ENCODE results near the gene PTPN2. TPM values are rescaled to one million over a fixed set of nuclear protein-coding genes. Genes with fewer than 3 reads are reported as not detected.

The PTPN2 gene
- total RNA-seq, 2 donors from 2014 or later: 47.3 to 48.5 TPM

GRCh38 chr18:12837747-12838146 is 46.3 kb downstream of the PTPN2 start:
- DNase-seq: no peak
- no peaks in the 10 kb centered on the region for H3K4me1 ChIP-seq (ENCODE audit: control insufficient read depth, insufficient read depth, low read length)
- H3K27me3 ChIP-seq (ENCODE audit: control insufficient read depth, insufficient read depth, low read length, poor library complexity, severe bottlenecking): no peaks in the 10 kb centered on the region
- H3K4me3 ChIP-seq (ENCODE audit: low read length): no peak overlapping the region
- no peak overlapping the region for H3K27ac ChIP-seq (ENCODE audit: low read depth, low read length)
- H3K36me3 Mint-ChIP-seq (ENCODE audit: low read depth): peaks cover 17% of the 10 kb centered on the region
- H3K4me1 Mint-ChIP-seq: peaks cover 6% of the 10 kb centered on the region
- no peak overlapping the region for H3K27ac Mint-ChIP-seq
- H3K9ac ChIP-seq (ENCODE audit: extremely low read depth, low read length, poor library complexity, severe bottlenecking): no peak overlapping the region
- H3K27me3 Mint-ChIP-seq (ENCODE audit: insufficient read depth): no peaks in the 10 kb centered on the region
- no peaks in the 10 kb centered on the region for H3K9me3 ChIP-seq (ENCODE audit: control insufficient read depth, low read length)
- no peak for TF ChIP-seq CTCF (conservative IDR thresholded peaks at IDR 0.05)
- H3K36me3 ChIP-seq (ENCODE audit: control insufficient read depth, insufficient read depth, low read length): peaks cover 28% of the 10 kb centered on the region
- H3K4me3 Mint-ChIP-seq: no peak overlapping the region
- H3K9me3 Mint-ChIP-seq: no peaks in the 10 kb centered on the region

- Mint-ChIP-seq H3K36me3 (ENCODE audit: low read depth) (peaks cover 17% of the 10 kb centered on the region), H3K27ac (no peak overlapping the region), H3K4me3 (no peak overlapping the region), H3K4me1 (peaks cover 6% of the 10 kb centered on the region), H3K27me3 (ENCODE audit: insufficient read depth) (no peaks in the 10 kb centered on the region), H3K9me3 (no peaks in the 10 kb centered on the region)
- TF ChIP-seq CTCF (conservative IDR thresholded peaks at IDR 0.05): no peak
- Histone ChIP-seq H3K27me3 (ENCODE audit: control insufficient read depth, insufficient read depth, low read length, poor library complexity, severe bottlenecking) (no peaks in the 10 kb centered on the region), H3K4me1 (ENCODE audit: control insufficient read depth, insufficient read depth, low read length) (no peaks in the 10 kb centered on the region), H3K27ac (ENCODE audit: low read depth, low read length) (no peak overlapping the region), H3K4me3 (ENCODE audit: low read length) (no peak overlapping the region), H3K9me3 (ENCODE audit: control insufficient read depth, low read length) (no peaks in the 10 kb centered on the region), H3K36me3 (ENCODE audit: control insufficient read depth, insufficient read depth, low read length) (peaks cover 28% of the 10 kb centered on the region), H3K9ac (ENCODE audit: extremely low read depth, low read length, poor library complexity, severe bottlenecking) (no peak overlapping the region)
- DNase-seq: no peak
- 95 to 100% methylated on average over 4 to 5 of the region's 5 CpGs for WGBS, 2 experiments (ENCODE audit: insufficient coverage in 1 of 2, insufficient read length in 1 of 2)
Observed at GRCh38 chr18:12836551-12836950, 47.5 kb downstream of the PTPN2 start.

GRCh38 chr18:12828116-12829051 is 55.7 kb downstream of the PTPN2 start:
- Mint-ChIP-seq H3K4me3 (no peak overlapping the region), H3K9me3 (peaks cover 12% of the 10 kb centered on the region), H3K4me1 (no peaks in the 10 kb centered on the region), H3K27ac (no peak overlapping the region), H3K27me3 (ENCODE audit: insufficient read depth) (no peaks in the 10 kb centered on the region), H3K36me3 (ENCODE audit: low read depth) (peaks cover 63% of the 10 kb centered on the region)
- Histone ChIP-seq H3K4me1 (ENCODE audit: control insufficient read depth, insufficient read depth, low read length) (no peaks in the 10 kb centered on the region), H3K9me3 (ENCODE audit: control insufficient read depth, low read length) (peaks cover 15% of the 10 kb centered on the region), H3K4me3 (ENCODE audit: low read length) (no peak overlapping the region), H3K27ac (ENCODE audit: low read depth, low read length) (no peak overlapping the region), H3K27me3 (ENCODE audit: control insufficient read depth, insufficient read depth, low read length, poor library complexity, severe bottlenecking) (no peaks in the 10 kb centered on the region), H3K9ac (ENCODE audit: extremely low read depth, low read length, poor library complexity, severe bottlenecking) (no peak overlapping the region), H3K36me3 (ENCODE audit: control insufficient read depth, insufficient read depth, low read length) (peaks cover 56% of the 10 kb centered on the region)
- WGBS, 2 experiments (ENCODE audit: insufficient coverage in 1 of 2, insufficient read length in 1 of 2): 91 to 93% methylated on average over 3 to 4 of the region's 4 CpGs
- no peak for TF ChIP-seq CTCF (conservative IDR thresholded peaks at IDR 0.05)
- DNase-seq: no peak
